ENCODE measurements around the gene UNC13A.

The UNC13A gene

GRCh38 chr19:17687857-17688784 is at the start of gene UNC13A:
UNC13A (minus strand) TSS chr19:17688354; CDS start chr19:17688199, 155 bp downstream.
- peak in 1 of 2 donors; percentile 47 for DNase-seq (ENCODE audit: low read depth in 1 of 2, low spot score in 1 of 2)

GRCh38 chr19:17737690-17738153 is 49.6 kb upstream of the UNC13A start:
- DNase-seq (ENCODE audit: low read depth in 1 of 2, low spot score in 1 of 2): no peak

- no peak for DNase-seq (ENCODE audit: low read depth in 1 of 2, low spot score in 1 of 2)
Observed at GRCh38 chr19:17735410-17735809, 47.3 kb upstream of the UNC13A start.

- no peak for DNase-seq (ENCODE audit: low read depth in 1 of 2, low spot score in 1 of 2)
Observed at GRCh38 chr19:17734146-17734545, 46.0 kb upstream of the UNC13A start.

GRCh38 chr19:17733127-17733526 is 45.0 kb upstream of the UNC13A start:
- DNase-seq (ENCODE audit: low read depth in 1 of 2, low spot score in 1 of 2): no peak

GRCh38 chr19:17727843-17728242 is 39.7 kb upstream of the UNC13A start:
- DNase-seq (ENCODE audit: low read depth in 1 of 2, low spot score in 1 of 2): no peak

- DNase-seq (ENCODE audit: low read depth in 1 of 2, low spot score in 1 of 2): no peak
Observed at GRCh38 chr19:17726964-17727773, 39.0 kb upstream of the UNC13A start.

- DNase-seq (ENCODE audit: low read depth in 1 of 2, low spot score in 1 of 2): no peak
Observed at GRCh38 chr19:17726136-17726741, 38.1 kb upstream of the UNC13A start.

GRCh38 chr19:17725422-17726078 is 37.4 kb upstream of the UNC13A start:
- DNase-seq (ENCODE audit: low read depth in 1 of 2, low spot score in 1 of 2): no peak

- no peak for DNase-seq (ENCODE audit: low read depth in 1 of 2, low spot score in 1 of 2)
Observed at GRCh38 chr19:17724655-17725054, 36.5 kb upstream of the UNC13A start.

GRCh38 chr19:17722655-17723240 is 34.6 kb upstream of the UNC13A start:
- no peak for DNase-seq (ENCODE audit: low read depth in 1 of 2, low spot score in 1 of 2)

GRCh38 chr19:17721821-17722220 is 33.7 kb upstream of the UNC13A start:
- no peak for DNase-seq (ENCODE audit: low read depth in 1 of 2, low spot score in 1 of 2)

- no peak for DNase-seq (ENCODE audit: low read depth in 1 of 2, low spot score in 1 of 2)
Observed at GRCh38 chr19:17721111-17721628, 33.0 kb upstream of the UNC13A start.

GRCh38 chr19:17720440-17720839 is 32.3 kb upstream of the UNC13A start:
- no peak for DNase-seq (ENCODE audit: low read depth in 1 of 2, low spot score in 1 of 2)

GRCh38 chr19:17719730-17720400 is 31.7 kb upstream of the UNC13A start:
- peak in 1 of 2 donors; percentile 24 for DNase-seq (ENCODE audit: low read depth in 1 of 2, low spot score in 1 of 2)

- peak; percentile 15 to 59 for DNase-seq (ENCODE audit: low read depth in 1 of 2, low spot score in 1 of 2)
Observed at GRCh38 chr19:17718947-17719711, 31.0 kb upstream of the UNC13A start, which contains the start of gene MAP1S. MAP1S (plus strand) TSS chr19:17719480; CDS start chr19:17719503, 23 bp downstream.

- no peak for DNase-seq (ENCODE audit: low read depth in 1 of 2, low spot score in 1 of 2)
Observed at GRCh38 chr19:17718550-17718946, 30.4 kb upstream of the UNC13A start.

GRCh38 chr19:17716309-17716929 is 28.3 kb upstream of the UNC13A start:
- no peak for DNase-seq (ENCODE audit: low read depth in 1 of 2, low spot score in 1 of 2)

Measured in stimulated activated CD4-positive, alpha-beta T cell treated with anti-CD3 and anti-CD28 coated beads, Interleukin-15, amount 100 ng/mL, for 1 hour (primary cell).